Measurements from ENCODE around the gene CAPN12.

- TF ChIP-seq POLR2A (IDR thresholded peaks at IDR 0.05; ENCODE audit: low read depth) (no peak), POLR2AphosphoS5 (IDR thresholded peaks at IDR 0.05) (peak; percentile 77)
- TF ChIP-seq, protein P1, sequence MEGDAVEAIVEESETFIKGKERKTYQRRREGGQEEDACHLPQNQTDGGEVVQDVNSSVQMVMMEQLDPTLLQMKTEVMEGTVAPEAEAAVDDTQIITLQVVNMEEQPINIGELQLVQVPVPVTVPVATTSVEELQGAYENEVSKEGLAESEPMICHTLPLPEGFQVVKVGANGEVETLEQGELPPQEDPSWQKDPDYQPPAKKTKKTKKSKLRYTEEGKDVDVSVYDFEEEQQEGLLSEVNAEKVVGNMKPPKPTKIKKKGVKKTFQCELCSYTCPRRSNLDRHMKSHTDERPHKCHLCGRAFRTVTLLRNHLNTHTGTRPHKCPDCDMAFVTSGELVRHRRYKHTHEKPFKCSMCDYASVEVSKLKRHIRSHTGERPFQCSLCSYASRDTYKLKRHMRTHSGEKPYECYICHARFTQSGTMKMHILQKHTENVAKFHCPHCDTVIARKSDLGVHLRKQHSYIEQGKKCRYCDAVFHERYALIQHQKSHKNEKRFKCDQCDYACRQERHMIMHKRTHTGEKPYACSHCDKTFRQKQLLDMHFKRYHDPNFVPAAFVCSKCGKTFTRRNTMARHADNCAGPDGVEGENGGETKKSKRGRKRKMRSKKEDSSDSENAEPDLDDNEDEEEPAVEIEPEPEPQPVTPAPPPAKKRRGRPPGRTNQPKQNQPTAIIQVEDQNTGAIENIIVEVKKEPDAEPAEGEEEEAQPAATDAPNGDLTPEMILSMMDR (IDR thresholded peaks at IDR 0.05), result peak; percentile 11 to 30 (median 19)
Observed at GRCh38 chr19:38711726-38712153, 32.5 kb downstream of the CAPN12 start.

Data from esophagus muscularis mucosa (tissue), 3 donors.